WERI-Rb-1 (cell line): ENCODE results near the gene DPP8.

ENCODE experiments used
- DNase-seq: peaks from one replicate; pipeline ENCODE4 v3.0.0-alpha.2; 2020
- H3K27ac ChIP-seq: fragments of 250-450 bp; sonication (Bioruptor Pico); 2 replicates; pipeline ENCODE4 v1.5.1; 2020; ENCODE audit warnings: mild to moderate bottlenecking, moderate library complexity
- H3K27me3 ChIP-seq: fragments of 250-450 bp; sonication (Bioruptor Pico); 2 replicates; pipeline ENCODE4 v1.5.1; 2021; ENCODE audit warnings: mild to moderate bottlenecking, low read depth, moderate library complexity; ENCODE audit not compliant: insufficient read depth, severe bottlenecking
- H3K36me3 ChIP-seq: fragments of 250-450 bp; sonication (Bioruptor Pico); 2 replicates; pipeline ENCODE4 v1.5.1; 2020; ENCODE audit warnings: mild to moderate bottlenecking, moderate library complexity
- H3K4me3 ChIP-seq: 2 replicates; pipeline ENCODE4 v1.5.1; 2011; ENCODE audit warnings: low read depth, mild to moderate bottlenecking, control low read depth, low read length
- H3K9me3 ChIP-seq: fragments of 250-450 bp; sonication (Bioruptor Pico); 2 replicates; pipeline ENCODE4 v1.5.1; 2021; ENCODE audit warnings: mild to moderate bottlenecking, moderate library complexity; ENCODE audit not compliant: severe bottlenecking
- CTCF ChIP-seq: IDR thresholded peaks from 2 replicates; pipeline ENCODE4 v1.5.1; 2011; ENCODE audit warnings: low read depth, mild to moderate bottlenecking, control low read depth, inconsistent platforms, low read length

The DPP8 gene

GRCh38 chr15:65396965-65397317 is 120.5 kb downstream of the DPP8 start:
- no peak overlapping the region for H3K4me3 ChIP-seq
- peaks cover 8% of the 10 kb centered on the region for H3K36me3 ChIP-seq

GRCh38 chr15:65396283-65396964 is 121.1 kb downstream of the DPP8 start:
- DNase-seq, result no peak
- TF ChIP-seq CTCF, result no peak
- H3K4me3 ChIP-seq, result no peak overlapping the region
- H3K27ac ChIP-seq, result no peak overlapping the region
- peaks cover 11% of the 10 kb centered on the region for H3K36me3 ChIP-seq
- H3K9me3 ChIP-seq, result no peaks in the 10 kb centered on the region
- no peaks in the 10 kb centered on the region for H3K27me3 ChIP-seq

More at GRCh38 chr15:65396965-65397317, 120.5 kb downstream of the DPP8 start:
- no peak for TF ChIP-seq CTCF
- DNase-seq, result no peak
- Histone ChIP-seq H3K9me3 (no peaks in the 10 kb centered on the region), H3K27me3 (no peaks in the 10 kb centered on the region), H3K27ac (no peak overlapping the region)

GRCh38 chr15:65395567-65396202 is 121.8 kb downstream of the DPP8 start:
- TF ChIP-seq CTCF, result no peak
- no peak overlapping the region for H3K4me3 ChIP-seq

GRCh38 chr15:65394936-65395335 is 122.6 kb downstream of the DPP8 start:
- peaks cover 20% of the 10 kb centered on the region for H3K36me3 ChIP-seq
- H3K27me3 ChIP-seq, result no peaks in the 10 kb centered on the region
- H3K9me3 ChIP-seq, result no peaks in the 10 kb centered on the region
- H3K27ac ChIP-seq, result no peak overlapping the region
- DNase-seq, result no peak
- no peak for TF ChIP-seq CTCF
- no peak overlapping the region for H3K4me3 ChIP-seq

More at GRCh38 chr15:65395567-65396202, 121.8 kb downstream of the DPP8 start:
- no peaks in the 10 kb centered on the region for H3K9me3 ChIP-seq
- no peak overlapping the region for H3K27ac ChIP-seq
- DNase-seq, result no peak
- peaks cover 15% of the 10 kb centered on the region for H3K36me3 ChIP-seq
- H3K27me3 ChIP-seq, result no peaks in the 10 kb centered on the region

- H3K36me3 ChIP-seq, result peaks cover 26% of the 10 kb centered on the region
- TF ChIP-seq CTCF, result no peak
- no peaks in the 10 kb centered on the region for H3K9me3 ChIP-seq
- no peaks in the 10 kb centered on the region for H3K27me3 ChIP-seq
- H3K27ac ChIP-seq, result no peak overlapping the region
- H3K4me3 ChIP-seq, result no peak overlapping the region
- DNase-seq, result no peak
Observed at GRCh38 chr15:65394280-65394789, 123.2 kb downstream of the DPP8 start.
